Endothelial cell of umbilical vein (primary cell): Measurements from ENCODE around the gene ZMIZ1. TPM values are rescaled to one million over a fixed set of nuclear protein-coding genes. Genes with fewer than 3 reads are reported as not detected.

Source experiments
- BruUV-seq: library from RNA; stranded (reverse); fragments of 400-500 nt; replicated peaks from 2 replicates; lab custom pipeline; 2021; lab: Mats Ljungman, UMichigan
- CTCF ChIA-PET: fragments of 300-600, 350-600 bp; sonication (Branson Sonifier 250); formaldehyde crosslinking; loops from one replicate; lab custom pipeline; 2021; ENCODE audit warnings: antibody characterized with exemption, inconsistent platforms; lab: Charles Lee
- POLR2A ChIA-PET: fragments of 300-600, 350-600 bp; sonication (Branson Sonifier 250); formaldehyde crosslinking; loops from one replicate; lab custom pipeline; 2021; ENCODE audit warnings: antibody characterized with exemption, inconsistent platforms; lab: Charles Lee
- DNase-seq: peaks from one replicate; pipeline ENCODE4 v3.0.0-alpha.2; 2011; ENCODE audit warnings: low read depth, low spot score
- FAIRE-seq: peaks from 2 replicates; lab custom pipeline; 2011; peaks lifted over from hg19 to GRCh38; lab: Jason Lieb, UNC
- H2AFZ ChIP-seq: 2 replicates; pipeline ENCODE4 v1.6.0; 2012; ENCODE audit warnings: low read depth, low read length, control low read depth, inconsistent platforms
- H3K27ac ChIP-seq: 2 replicates; pipeline ENCODE4 v1.5.1; 2011; ENCODE audit warnings: low read depth, mild to moderate bottlenecking, control low read depth, low read length, moderate library complexity; ENCODE audit not compliant: insufficient read depth
- H3K27me3 ChIP-seq, 2 experiments: 2 replicates each; pipeline versions ENCODE4 v1.6.0 to v1.6.1; 2011; ENCODE audit warnings: low read length in 2 of 2, mixed read lengths in 1 of 2; ENCODE audit not compliant: control insufficient read depth in 2 of 2, insufficient read depth in 2 of 2
- H3K36me3 ChIP-seq, 2 experiments: 2 replicates in 1 of 2; 3 replicates in 1 of 2; pipeline ENCODE4 v1.5.1; 2011; ENCODE audit warnings: low read length in 2 of 2, mild to moderate bottlenecking in 1 of 2, moderate library complexity in 1 of 2; ENCODE audit not compliant: control insufficient read depth in 2 of 2, insufficient read depth in 2 of 2; ENCODE audit errors: extremely low read depth in 1 of 2
- H3K4me1 ChIP-seq: 3 replicates; pipeline ENCODE4 v1.5.1; 2011; ENCODE audit warnings: mild to moderate bottlenecking, low read length; ENCODE audit not compliant: control insufficient read depth, insufficient read depth; ENCODE audit errors: extremely low read depth
- H3K4me2 ChIP-seq: 2 replicates; pipeline ENCODE4 v1.6.1; 2011; ENCODE audit warnings: low read length, control low read depth, mixed read lengths; ENCODE audit not compliant: insufficient read depth
- H3K4me3 ChIP-seq, 3 experiments: fragments of 200-600 bp in 1 of 3; sonication (generic), shearing (Covaris generic) in 1 of 3; replicated peaks in 1 of 3; 2 replicates each; pipeline ENCODE4 v1.5.1; 2011 to 2016; ENCODE audit warnings: control low read depth in 3 of 3, low read length in 3 of 3, mild to moderate bottlenecking in 2 of 3, inconsistent platforms in 1 of 3, low read depth in 1 of 3, moderate library complexity in 1 of 3; ENCODE audit not compliant: insufficient read depth in 1 of 3
- H3K79me2 ChIP-seq: 2 replicates; pipeline ENCODE4 v1.6.0; 2012; ENCODE audit warnings: low read length, inconsistent platforms; ENCODE audit not compliant: control insufficient read depth, insufficient read depth
- H3K9ac ChIP-seq: replicated peaks from 2 replicates; pipeline ENCODE3; 2011; ENCODE audit warnings: low read length, control low read depth; ENCODE audit not compliant: insufficient read depth; ENCODE audit errors: extremely low read depth
- H3K9me1 ChIP-seq: replicated peaks from 3 replicates; pipeline ENCODE4 v1.6.0; 2011; ENCODE audit warnings: mild to moderate bottlenecking, low read length; ENCODE audit not compliant: control insufficient read depth, insufficient read depth; ENCODE audit errors: extremely low read depth
- H3K9me3 ChIP-seq: replicated peaks from 2 replicates; pipeline ENCODE4 v1.5.1; 2012; ENCODE audit warnings: low read length, inconsistent platforms; ENCODE audit not compliant: control insufficient read depth, insufficient read depth
- H4K20me1 ChIP-seq: replicated peaks from 2 replicates; pipeline ENCODE3; 2011; ENCODE audit warnings: mild to moderate bottlenecking, low read length; ENCODE audit not compliant: control insufficient read depth, insufficient read depth; ENCODE audit errors: extremely low read depth
- CTCF ChIP-seq, 2 donors: IDR thresholded peaks; 1 replicate in 1 of 2; 2 replicates in 1 of 2; pipeline ENCODE4 v1.5.1; 2011; ENCODE audit warnings: low read length in 2 of 2, mild to moderate bottlenecking in 2 of 2, moderate library complexity in 2 of 2, control low read depth in 1 of 2, inconsistent platforms in 1 of 2, low read depth in 1 of 2; ENCODE audit not compliant: insufficient read depth in 1 of 2; ENCODE audit errors: extremely low read depth in 1 of 2
- EZH2 ChIP-seq: IDR thresholded peaks from 2 replicates; pipeline ENCODE4 v1.6.1; 2012; ENCODE audit warnings: borderline replicate concordance, low read depth, mild to moderate bottlenecking, moderate library complexity, low read length, inconsistent platforms; ENCODE audit not compliant: severe bottlenecking
- FOS ChIP-seq: IDR thresholded peaks from 2 replicates; pipeline ENCODE4 v1.6.1; 2011; ENCODE audit warnings: mild to moderate bottlenecking, low read length, moderate library complexity, borderline replicate concordance; ENCODE audit not compliant: insufficient read depth
- GATA2 ChIP-seq: IDR thresholded peaks from 2 replicates; pipeline ENCODE4 v1.7.0; 2011; ENCODE audit warnings: low read depth, mild to moderate bottlenecking, moderate library complexity, mixed read lengths, low read length; ENCODE audit not compliant: insufficient read length, insufficient read depth
- JUN ChIP-seq: IDR thresholded peaks from 2 replicates; pipeline ENCODE4 v1.6.1; 2011; ENCODE audit warnings: borderline replicate concordance, low read depth; ENCODE audit not compliant: insufficient read length, insufficient read depth
- MAX ChIP-seq: IDR thresholded peaks from 2 replicates; pipeline ENCODE4 v1.6.1; 2011; ENCODE audit not compliant: insufficient read depth, insufficient read length
- MYC ChIP-seq: IDR thresholded peaks from one replicate; pipeline ENCODE4 v1.6.1; 2011; ENCODE audit warnings: mild to moderate bottlenecking, low read depth, low read length
- POLR2A ChIP-seq: IDR thresholded peaks from 2 replicates; pipeline ENCODE4 v1.6.1; 2012; ENCODE audit warnings: low read depth, mild to moderate bottlenecking, control low read depth, low read length
- POLR2AphosphoS5 ChIP-seq: IDR thresholded peaks from 2 replicates; pipeline ENCODE4 v1.6.1; 2012; ENCODE audit warnings: low read depth, mild to moderate bottlenecking, control low read depth, low read length, moderate library complexity; ENCODE audit not compliant: insufficient read depth
- dilution Hi-C: fragments of 300-500 bp; cut with MboI; formaldehyde crosslinking; loops from one replicate; pipeline ENCODE4 v1.15.0; 2019; ENCODE audit warnings: low sequenced_read_pairs; ENCODE audit not compliant: extremely low pct_ligation_motif_present
- intact Hi-C: fragments of 100-400 bp; cut with micrococcal nuclease; formaldehyde crosslinking; loops from one replicate; pipeline ENCODE4 v1.10.0; 2022
- polyA plus RNA-seq, 4 experiments: library from polyadenylated mRNA; depleted of rRNA in 3 of 4; stranded (reverse) in 3 of 4; unstranded in 1 of 4; fragments of >200 nt; gene quantifications; 2 replicates each; pipeline versions ENCODE4 v1.2.1 to v1.2.3, GENCODE V29; 2011 to 2012; ENCODE audit warnings: missing spikeins in 1 of 4
- total RNA-seq: library from RNA; stranded (reverse); gene quantifications from 2 replicates; pipeline ENCODE4 v1.2.3, GENCODE V29; 2021

ZMIZ1 gene
- total and polyA plus RNA-seq, 2 donors (not counting 3 experiments of a cell fraction or from before 2014, with no cell fraction given) = 12.5 to 46.7 TPM

GRCh38 chr10:79065091-79065551 lies 3.6 kb upstream of the ZMIZ1 start:
- H4K20me1 ChIP-seq = no peaks in the 10 kb centered on the region
- BruUV-seq = no TSS peak
- H3K36me3 ChIP-seq = no peaks in the 10 kb centered on the region
- H3K4me2 ChIP-seq = no peak overlapping the region
- ChIA-PET POLR2A (no interaction called here), CTCF (interaction anchor here (1.7 to 7.8 kb wide), 2 partner anchors 92 to 131 kb away, joined by 5 to 85 read pairs; no protein-coding TSS in a partner anchor)
- H3K27me3 ChIP-seq = no peaks in the 10 kb centered on the region
- TF ChIP-seq POLR2A = no peak
- no peak for TF ChIP-seq GATA2
- FAIRE-seq = no peak
- dilution Hi-C loops (no loop called here), intact Hi-C loops (loop anchor here (5.0 kb wide), 5 partner anchors 112 to 1018 kb away; no protein-coding TSS in a partner anchor)
- DNase-seq = no peak
- H3K9me1 ChIP-seq = no peaks in the 10 kb centered on the region
- H3K9me3 ChIP-seq = no peaks in the 10 kb centered on the region
- peaks cover 6% of the 10 kb centered on the region for H3K79me2 ChIP-seq
- H2AFZ ChIP-seq = no peak overlapping the region
- no peak overlapping the region for H3K27ac ChIP-seq
- no peak overlapping the region for H3K9ac ChIP-seq
- peaks cover 7% of the 10 kb centered on the region for H3K4me1 ChIP-seq
- H3K4me3 ChIP-seq = no peak overlapping the region

- intact Hi-C loops (loop anchor here (5.0 kb wide), 5 partner anchors 111 to 1019 kb away; no protein-coding TSS in a partner anchor), dilution Hi-C loops (no loop called here)
- H3K4me3 ChIP-seq = no peak overlapping the region
- peaks cover 12% of the 10 kb centered on the region for H3K79me2 ChIP-seq
- ChIA-PET CTCF (interaction anchor here (1.5 to 7.8 kb wide), 4 partner anchors 28 to 131 kb away, joined by 3 to 85 read pairs (median 8); no protein-coding TSS in a partner anchor), POLR2A (no interaction called here)
- DNase-seq (no peak), FAIRE-seq (no peak)
- no peak overlapping the region for H2AFZ ChIP-seq
- no peaks in the 10 kb centered on the region for H3K27me3 ChIP-seq
- H3K9me3 ChIP-seq = no peaks in the 10 kb centered on the region
- H3K9ac ChIP-seq = no peak overlapping the region
- H3K4me2 ChIP-seq = no peak overlapping the region
- no peak for TF ChIP-seq POLR2A
- TF ChIP-seq POLR2AphosphoS5 = no peak
- no peak for TF ChIP-seq CTCF (IDR thresholded peaks at IDR 0.05; ENCODE audit: extremely low read depth in 1 of 2, insufficient read depth in 1 of 2, low read depth in 1 of 2, low read length in 2 of 2)
- no peak for TF ChIP-seq GATA2
- no peak for TF ChIP-seq MYC
- no peak for TF ChIP-seq JUN
- no peak for TF ChIP-seq EZH2
- no peak for TF ChIP-seq FOS
- no peak for TF ChIP-seq MAX
- peaks cover 7% of the 10 kb centered on the region for H3K4me1 ChIP-seq
- H3K36me3 ChIP-seq = no peaks in the 10 kb centered on the region
- H3K27ac ChIP-seq = no peak overlapping the region
- no peaks in the 10 kb centered on the region for H3K9me1 ChIP-seq
- H4K20me1 ChIP-seq = no peaks in the 10 kb centered on the region
- BruUV-seq = no TSS peak
These were observed 2.9 kb upstream of the ZMIZ1 start for GRCh38 chr10:79065853-79066252.
